GM18508 (cell line): ENCODE measurements around the gene TPTE2.
"Not testable (repeated sequence)": the region's sequence is repeated elsewhere in the genome, so short reads cannot be mapped to it uniquely, and the experiment has no call there.

Experiments used
- ATAC-seq: cut with Tn5 transposase; IDR thresholded peaks from one replicate; pipeline ENCODE4 v1.9.1; 2021; ENCODE audit warnings: moderate number of reproducible peaks; ENCODE audit not compliant: insufficient read depth, unreplicated experiment

TPTE2 gene

DNA sequence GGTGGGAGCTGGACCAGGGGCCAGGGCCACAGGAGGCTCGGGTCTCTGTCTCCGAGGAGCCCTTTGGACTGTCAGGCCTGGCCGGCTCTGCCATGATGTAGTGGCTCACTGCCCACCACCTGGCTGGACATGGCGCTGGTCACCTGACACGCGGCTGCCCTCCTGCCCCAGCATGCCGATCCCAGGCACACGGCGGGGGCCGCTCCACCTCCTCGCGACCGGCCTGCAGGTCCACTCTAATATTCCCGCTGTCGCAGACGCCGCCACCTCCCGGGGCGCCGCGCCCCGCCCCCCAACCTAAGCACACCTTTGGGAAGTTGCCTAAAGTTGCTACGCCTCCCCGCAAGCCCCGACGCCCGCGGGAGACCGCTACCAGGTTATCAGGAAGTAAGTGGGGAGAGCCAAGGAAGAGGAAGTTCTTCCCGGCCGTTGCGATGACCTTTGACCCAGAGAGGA lies at the start of gene TPTE2:
TSS of gene TPTE2 (minus strand) at position 406 of the 456 bp plus-strand sequence. CDS start 58,298 bp downstream, outside the sequence.
- not testable (repeated sequence) for ATAC-seq

DNA sequence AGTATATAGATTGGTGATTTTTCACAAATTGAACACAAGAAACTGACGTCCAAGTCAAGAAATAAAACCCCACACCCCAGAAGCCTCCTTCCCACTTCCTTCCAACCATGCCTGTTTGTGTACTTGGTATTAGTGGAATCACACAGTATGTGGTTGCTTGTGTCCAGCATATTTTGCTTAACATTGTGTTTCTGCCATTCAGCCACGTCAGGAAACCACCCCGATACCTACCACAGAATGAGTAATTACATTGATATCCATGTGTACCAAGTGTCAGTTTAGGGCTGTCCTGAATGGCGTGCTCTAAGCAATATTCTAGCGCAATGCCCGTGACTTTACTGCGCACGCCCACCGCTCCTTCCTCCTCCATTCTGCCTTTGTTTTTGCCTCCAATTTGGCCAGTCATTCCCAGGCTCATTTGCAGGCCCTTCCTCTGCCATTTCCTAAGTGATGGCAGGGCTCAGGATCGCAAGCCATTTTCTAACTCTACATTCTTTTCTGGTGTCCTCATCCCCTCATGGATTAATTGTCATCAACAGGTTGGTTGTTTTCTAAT lies 46.3 kb upstream of the TPTE2 start:
- ATAC-seq = no peak

GRCh38 chr13:19606737-19607136 lies 45.4 kb upstream of the TPTE2 start:
- ATAC-seq = no peak

DNA sequence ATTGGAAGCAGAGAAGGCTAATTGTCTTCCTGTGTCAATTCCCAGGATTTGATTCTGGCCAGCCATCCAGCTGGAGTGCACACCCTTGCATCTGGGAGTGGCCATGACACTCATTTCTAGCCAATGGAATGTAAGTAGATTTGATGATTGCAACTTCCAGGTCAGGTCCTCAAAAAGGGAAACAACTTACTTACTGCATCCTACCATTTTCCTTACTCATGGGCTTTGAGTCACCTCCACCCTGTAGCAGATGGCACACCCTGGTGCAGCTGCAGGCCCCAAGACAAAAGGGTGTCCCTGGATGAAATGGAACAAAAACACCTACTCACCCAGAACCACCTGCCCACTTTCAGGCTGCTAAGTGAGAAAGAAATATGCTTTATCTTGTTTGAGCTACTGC lies 44.8 kb upstream of the TPTE2 start:
- no peak for ATAC-seq

DNA sequence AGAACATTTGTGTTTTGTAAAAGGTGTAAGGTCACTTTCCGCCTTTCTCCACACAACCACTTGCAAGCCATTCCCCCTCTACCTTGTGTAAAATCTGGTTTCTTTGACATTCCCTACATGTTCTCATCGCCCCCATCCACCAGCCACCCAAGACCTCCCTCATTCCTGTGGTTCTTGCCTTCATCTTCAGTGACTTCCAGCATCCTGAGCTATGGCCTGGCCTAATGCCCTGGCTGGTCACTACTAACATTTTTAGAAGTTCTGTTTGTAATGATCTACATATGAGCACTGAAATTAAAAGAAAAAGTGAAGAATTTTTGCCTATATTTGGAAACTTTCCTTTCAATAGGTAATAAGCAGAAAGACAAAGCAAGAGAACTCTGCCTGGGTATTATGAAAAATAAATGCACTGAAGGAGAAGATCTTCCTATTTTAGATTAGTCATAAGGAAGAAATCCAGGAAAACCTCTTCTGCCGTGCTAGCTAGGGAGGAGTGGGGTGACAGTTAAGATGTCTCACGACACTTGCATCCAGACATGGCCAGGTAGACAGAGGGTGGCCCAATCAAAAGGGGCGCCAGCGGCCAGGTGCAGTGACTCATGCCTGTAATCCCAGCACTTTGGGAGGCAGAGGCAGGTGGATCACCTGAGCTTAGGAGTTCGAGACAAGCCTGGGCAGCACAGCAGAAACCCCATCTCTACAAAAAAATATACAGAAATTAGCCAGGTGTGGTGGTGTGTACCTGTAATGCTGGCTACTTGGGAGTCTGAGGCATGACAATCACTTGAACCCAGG lies 44.0 kb upstream of the TPTE2 start:
- no peak for ATAC-seq

GRCh38 chr13:19604306-19604705 lies 43.0 kb upstream of the TPTE2 start:
- ATAC-seq = no peak

GRCh38 chr13:19601749-19602725 lies 40.7 kb upstream of the TPTE2 start:
- peak; percentile 54 for ATAC-seq

DNA sequence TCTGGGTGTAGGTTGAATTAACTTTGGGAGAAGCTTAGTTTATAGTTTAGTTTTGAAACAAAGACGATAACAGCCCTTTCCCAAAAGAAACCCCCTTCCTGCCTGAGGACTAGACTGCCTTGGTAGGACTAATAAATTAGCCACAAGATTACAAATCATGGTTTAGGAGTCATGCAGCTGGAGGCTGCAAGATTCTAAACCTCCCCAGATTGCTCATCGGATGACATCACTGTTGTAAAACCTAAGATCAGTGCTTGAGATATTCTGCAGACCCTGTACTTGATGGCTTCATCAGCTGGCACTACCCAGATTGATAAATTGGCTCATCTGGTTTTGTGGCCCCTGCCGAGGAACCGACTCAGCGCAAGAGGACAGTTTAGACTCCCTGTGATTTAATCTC lies 36.2 kb upstream of the TPTE2 start:
- ATAC-seq = no peak

DNA sequence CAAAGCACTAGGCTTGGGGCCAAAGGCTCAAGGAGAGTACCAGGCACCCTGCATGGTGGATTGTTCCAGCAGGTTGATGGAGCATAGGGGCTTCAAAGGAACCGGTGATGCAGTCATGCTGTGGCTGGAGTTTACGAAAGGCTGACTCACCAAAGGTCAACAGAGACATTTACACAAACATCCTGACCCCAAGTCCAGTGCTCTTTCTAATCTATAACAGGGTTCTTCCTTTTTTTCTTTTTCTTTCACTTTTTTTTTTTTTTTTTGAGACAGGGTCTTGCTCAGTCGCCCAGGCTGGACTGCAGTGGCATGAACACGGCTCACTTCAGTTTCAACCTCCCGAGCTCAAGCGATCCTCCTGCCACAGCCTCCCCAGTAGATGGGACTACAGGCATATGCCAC lies 35.6 kb upstream of the TPTE2 start:
- ATAC-seq = no peak

DNA sequence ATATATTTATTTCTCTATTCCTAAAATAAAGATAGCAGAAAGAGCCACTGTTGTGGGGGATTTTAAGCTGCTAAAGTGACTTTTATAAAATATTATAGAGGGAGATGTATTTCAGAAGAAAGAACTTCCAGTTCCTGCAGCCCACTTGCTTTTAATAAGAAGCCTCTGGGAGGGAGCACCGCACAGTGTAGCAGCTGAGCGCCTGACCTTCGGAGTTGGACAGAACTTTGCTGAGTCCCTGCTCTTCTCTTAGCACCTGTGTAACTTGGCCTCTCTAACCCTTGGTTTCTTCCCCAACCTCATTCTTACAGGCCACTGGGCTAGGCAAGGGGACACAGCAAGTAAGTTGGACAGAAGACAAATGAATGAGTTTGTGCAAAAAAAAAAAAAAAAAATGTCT lies 34.8 kb upstream of the TPTE2 start:
- no peak for ATAC-seq

GRCh38 chr13:19592657-19593180 lies 31.4 kb upstream of the TPTE2 start:
- ATAC-seq = no peak

- ATAC-seq = no peak
These were observed 30.5 kb upstream of the TPTE2 start for GRCh38 chr13:19591864-19592263.

GRCh38 chr13:19590423-19590822 lies 29.1 kb upstream of the TPTE2 start:
- ATAC-seq = no peak

DNA sequence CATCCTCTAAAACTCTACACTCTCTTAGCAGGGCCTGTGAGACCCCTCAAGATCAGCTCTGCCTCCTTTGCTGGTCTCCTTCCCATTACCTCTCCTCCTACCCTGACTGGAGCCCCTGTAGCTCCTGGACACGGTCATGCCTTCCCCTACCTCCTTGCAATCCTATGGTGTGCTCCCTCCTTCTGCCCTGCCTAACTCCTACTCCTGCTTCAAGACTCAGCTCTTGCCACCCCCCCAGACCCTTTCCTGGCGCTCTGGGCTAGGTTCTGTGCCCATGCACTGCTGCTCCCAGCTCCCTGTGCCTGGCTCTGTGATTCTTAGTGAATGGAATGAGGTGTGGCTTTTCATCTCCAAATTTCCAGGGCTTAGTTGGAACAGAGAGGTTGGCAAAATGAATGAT lies 28.0 kb upstream of the TPTE2 start:
- no peak for ATAC-seq

DNA sequence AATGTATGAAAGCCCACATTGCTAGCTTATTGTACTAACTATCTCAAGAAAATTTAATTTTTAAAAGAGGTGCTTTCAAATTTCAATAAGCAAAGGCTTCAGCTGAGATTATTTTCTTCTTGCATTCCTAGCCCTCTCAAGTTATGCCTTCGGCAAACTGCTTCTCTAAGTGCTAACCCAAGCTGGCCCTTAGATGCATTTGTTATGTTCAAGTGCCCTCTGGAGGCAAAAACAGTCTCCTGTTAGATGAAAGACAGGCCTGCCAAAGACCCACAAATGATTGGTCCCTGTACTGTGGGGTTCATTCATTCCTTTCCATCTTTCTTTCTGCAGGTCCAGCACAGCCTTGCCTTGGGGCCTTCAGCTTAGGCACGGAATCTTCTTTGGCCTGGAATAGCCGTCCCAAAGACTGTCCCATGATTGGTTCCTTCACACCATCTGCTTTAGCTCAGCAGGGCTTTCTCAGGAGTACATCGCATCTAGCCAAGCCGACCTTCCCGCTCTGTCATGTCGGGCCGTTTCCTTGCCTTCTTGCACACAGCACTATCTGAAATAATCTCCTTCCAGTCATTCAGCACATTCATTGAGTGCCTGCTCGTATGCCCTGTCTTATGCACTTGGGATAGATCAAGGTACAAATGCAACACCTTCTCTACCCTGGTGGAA lies 26.4 kb upstream of the TPTE2 start:
- ATAC-seq = peak; percentile 53

GRCh38 chr13:19586904-19587634 lies 25.7 kb upstream of the TPTE2 start:
- ATAC-seq = peak; percentile 67

DNA sequence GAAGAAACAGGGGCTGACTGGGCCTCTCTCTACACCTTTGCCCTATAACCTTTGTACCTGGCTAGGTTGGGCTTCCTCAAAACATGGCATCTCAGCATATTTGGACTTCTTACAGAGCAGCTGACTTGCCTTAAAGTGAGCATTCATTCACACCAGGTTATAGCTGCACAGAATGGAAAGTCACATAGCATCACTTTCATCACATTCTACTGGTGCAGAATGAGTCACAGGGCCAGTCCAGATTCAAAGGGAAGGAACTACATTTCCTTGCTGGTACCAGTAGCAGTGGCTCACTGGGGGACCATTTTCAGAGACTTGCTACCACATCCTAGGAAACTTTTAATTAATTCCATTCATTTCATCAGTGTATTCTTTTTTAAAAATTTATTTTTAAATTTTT lies 20.3 kb upstream of the TPTE2 start:
- ATAC-seq = peak; percentile 52

GRCh38 chr13:19575230-19575629 lies 13.9 kb upstream of the TPTE2 start:
- no peak for ATAC-seq

DNA sequence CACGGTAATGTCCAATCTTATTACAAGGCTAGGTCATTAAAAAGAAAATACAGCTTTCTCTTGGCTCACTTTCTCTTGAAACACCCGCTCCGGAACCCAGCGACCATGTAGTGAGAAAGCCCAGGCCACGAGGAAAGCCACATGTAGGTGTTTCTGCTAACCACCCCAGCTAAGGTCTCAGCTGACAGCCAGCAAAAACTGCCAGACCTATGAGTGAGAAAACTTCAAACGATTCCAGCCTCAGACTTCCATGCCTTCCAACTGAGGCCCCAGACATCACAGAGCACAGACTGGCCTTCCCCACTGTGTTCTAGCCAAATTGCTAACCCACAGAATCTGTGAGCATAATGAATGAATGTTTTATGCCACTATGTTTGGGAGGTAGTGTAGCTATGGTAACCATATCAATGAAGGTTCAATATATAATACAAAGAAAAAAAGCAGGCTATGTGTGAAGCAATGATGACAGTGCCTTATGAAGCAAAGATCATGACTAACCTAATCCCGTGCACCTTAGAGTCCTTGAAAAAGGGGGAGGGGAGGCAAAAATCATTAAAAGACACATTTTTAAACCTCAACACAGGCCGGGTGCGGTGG lies 11.9 kb upstream of the TPTE2 start:
- ATAC-seq = no peak
